ENCODE measurements around the gene MIOX.

The MIOX gene

DNA sequence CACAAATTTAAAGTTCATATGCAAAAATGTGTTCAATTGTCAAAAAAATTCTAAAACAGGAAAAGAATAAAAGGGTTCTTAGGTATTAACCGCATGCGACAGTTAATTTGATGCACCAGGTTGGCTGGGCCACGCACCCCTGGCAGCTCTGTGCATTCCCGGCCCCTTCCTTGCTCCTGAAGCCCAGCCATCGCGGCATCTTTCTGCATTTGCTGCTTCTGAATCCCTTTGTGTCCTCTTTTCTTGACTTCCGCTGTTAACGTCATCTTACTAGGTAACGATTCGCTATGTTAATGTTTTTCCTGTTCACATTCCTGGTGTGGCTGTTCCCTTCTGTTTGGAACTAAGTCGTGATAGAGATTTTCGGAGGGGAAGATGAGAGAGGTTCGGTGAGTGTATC lies 51.1 kb downstream of the MIOX start:
- TF ChIP-seq TCF12 (IDR thresholded peaks at IDR 0.05; ENCODE audit: low read depth) (no peak), USF1 (IDR thresholded peaks at IDR 0.05) (no peak), TEAD4 (IDR thresholded peaks at IDR 0.05) (no peak)
- TF ChIP-seq, protein P1, sequence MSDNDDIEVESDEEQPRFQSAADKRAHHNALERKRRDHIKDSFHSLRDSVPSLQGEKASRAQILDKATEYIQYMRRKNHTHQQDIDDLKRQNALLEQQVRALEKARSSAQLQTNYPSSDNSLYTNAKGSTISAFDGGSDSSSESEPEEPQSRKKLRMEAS (IDR thresholded peaks at IDR 0.05): no peak

All from Ishikawa (cell line).